ENCODE results near the gene SCD5. TPM values are rescaled to one million over a fixed set of nuclear protein-coding genes. Genes with fewer than 3 reads are reported as not detected.

The SCD5 gene
- total and polyA plus RNA-seq, 9 of the 15 experiments (the other 6 are each of a cell fraction or from before 2014, with no cell fraction given), result 0.01 to 0.20 (median 0.03) TPM; not detected in 5

- Histone ChIP-seq H4K20me1 (replicated peaks; ENCODE audit: control insufficient read depth, insufficient read depth, low read length) (no peaks in the 10 kb centered on the region), H3K79me2 (ENCODE audit: control insufficient read depth, insufficient read depth, low read length) (no peaks in the 10 kb centered on the region), H3K4me3 (no peak overlapping the region), H3K9ac (ENCODE audit: insufficient read depth in 1 of 2, low read depth in 2 of 2, low read length in 2 of 2) (no peak overlapping the region), H3K9me1 (ENCODE audit: control insufficient read depth, insufficient read depth, low read length) (no peaks in the 10 kb centered on the region), H3K36me3 (ENCODE audit: control insufficient read depth, insufficient read depth, low read length) (no peaks in the 10 kb centered on the region), H3K27ac (ENCODE audit: extremely low read depth, low read depth, low read length) (no peak overlapping the region), H2AFZ (ENCODE audit: low read depth, low read length) (no peak overlapping the region), H3K4me1 (replicated peaks in 1 of 2; ENCODE audit: control insufficient read depth in 2 of 2, insufficient read depth in 2 of 2, low read length in 2 of 2) (no peaks in the 10 kb centered on the region), H3K4me2 (ENCODE audit: insufficient read depth, low read length) (no peak overlapping the region), H3K27me3 (ENCODE audit: control insufficient read depth in 2 of 2, insufficient read depth in 2 of 2, low read length in 2 of 2) (peaks cover 0 to 5% of the 10 kb centered on the region in 2 experiments; a peak in 1 of 5 replicates), H3K9me3 (replicated peaks; ENCODE audit: control insufficient read depth, insufficient read depth, low read depth, low read length) (no peaks in the 10 kb centered on the region)
- BruUV-seq (replicated peaks), result no TSS peak
- CTCF ChIA-PET (ENCODE audit: low intra/inter-chr PET ratio), result no interaction called here
- POLR2A ChIA-PET, result interaction anchor here (0.6 to 0.9 kb wide), 2 partner anchors 12 to 16 kb away, joined by 3 to 4 read pairs; no protein-coding TSS in a partner anchor
- 0% methylated on average over 4 of the region's 4 CpGs for WGBS (ENCODE audit: insufficient coverage, low coverage, missing lambda C conversion rate)
- ATAC-seq (no peak), FAIRE-seq (no peak), DNase-seq (ENCODE audit: extremely low read depth in 1 of 4, low spot score in 3 of 4) (no peak)
- intact Hi-C loops (cut with micrococcal nuclease) (no loop called here), in situ Hi-C loops (cut with MboI) (no loop called here)
- TF ChIP-seq ZNF668 (CRISPR knock-in tag; IDR thresholded peaks at IDR 0.05), result no peak
- TF ChIP-seq ZBTB7A (IDR thresholded peaks at IDR 0.05; ENCODE audit: borderline replicate concordance, control insufficient read depth, low read depth, low read length), result no peak
- TF ChIP-seq ZNF431 (CRISPR knock-in tag; IDR thresholded peaks at IDR 0.05), result no peak
- TF ChIP-seq ZNF165 (CRISPR knock-in tag; IDR thresholded peaks at IDR 0.05; ENCODE audit: borderline replicate concordance), result no peak
- TF ChIP-seq NFRKB (IDR thresholded peaks at IDR 0.05; ENCODE audit: low read depth), result no peak
- TF ChIP-seq ZFPM2 (CRISPR knock-in tag; IDR thresholded peaks at IDR 0.05), result no peak
- no peak for TF ChIP-seq ARID1B (IDR thresholded peaks at IDR 0.05)
- no peak for TF ChIP-seq MCM2 (IDR thresholded peaks at IDR 0.05; ENCODE audit: low read depth)
- TF ChIP-seq BMI1 (IDR thresholded peaks at IDR 0.05; ENCODE audit: low read length), result no peak
- TF ChIP-seq, protein P1, sequence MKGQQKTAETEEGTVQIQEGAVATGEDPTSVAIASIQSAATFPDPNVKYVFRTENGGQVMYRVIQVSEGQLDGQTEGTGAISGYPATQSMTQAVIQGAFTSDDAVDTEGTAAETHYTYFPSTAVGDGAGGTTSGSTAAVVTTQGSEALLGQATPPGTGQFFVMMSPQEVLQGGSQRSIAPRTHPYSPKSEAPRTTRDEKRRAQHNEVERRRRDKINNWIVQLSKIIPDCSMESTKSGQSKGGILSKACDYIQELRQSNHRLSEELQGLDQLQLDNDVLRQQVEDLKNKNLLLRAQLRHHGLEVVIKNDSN (CRISPR knock-in tag; IDR thresholded peaks at IDR 0.05), result no peak
- TF ChIP-seq, protein P2, sequence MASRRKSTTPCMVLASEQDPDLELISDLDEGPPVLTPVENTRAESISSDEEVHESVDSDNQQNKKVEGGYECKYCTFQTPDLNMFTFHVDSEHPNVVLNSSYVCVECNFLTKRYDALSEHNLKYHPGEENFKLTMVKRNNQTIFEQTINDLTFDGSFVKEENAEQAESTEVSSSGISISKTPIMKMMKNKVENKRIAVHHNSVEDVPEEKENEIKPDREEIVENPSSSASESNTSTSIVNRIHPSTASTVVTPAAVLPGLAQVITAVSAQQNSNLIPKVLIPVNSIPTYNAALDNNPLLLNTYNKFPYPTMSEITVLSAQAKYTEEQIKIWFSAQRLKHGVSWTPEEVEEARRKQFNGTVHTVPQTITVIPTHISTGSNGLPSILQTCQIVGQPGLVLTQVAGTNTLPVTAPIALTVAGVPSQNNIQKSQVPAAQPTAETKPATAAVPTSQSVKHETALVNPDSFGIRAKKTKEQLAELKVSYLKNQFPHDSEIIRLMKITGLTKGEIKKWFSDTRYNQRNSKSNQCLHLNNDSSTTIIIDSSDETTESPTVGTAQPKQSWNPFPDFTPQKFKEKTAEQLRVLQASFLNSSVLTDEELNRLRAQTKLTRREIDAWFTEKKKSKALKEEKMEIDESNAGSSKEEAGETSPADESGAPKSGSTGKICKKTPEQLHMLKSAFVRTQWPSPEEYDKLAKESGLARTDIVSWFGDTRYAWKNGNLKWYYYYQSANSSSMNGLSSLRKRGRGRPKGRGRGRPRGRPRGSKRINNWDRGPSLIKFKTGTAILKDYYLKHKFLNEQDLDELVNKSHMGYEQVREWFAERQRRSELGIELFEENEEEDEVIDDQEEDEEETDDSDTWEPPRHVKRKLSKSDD (conservative IDR thresholded peaks at IDR 0.05; ENCODE audit: low read length), result no peak
- TF ChIP-seq SLC30A9 (CRISPR knock-in tag; IDR thresholded peaks at IDR 0.05), result no peak
- no peak for TF ChIP-seq ZNF444 (CRISPR knock-in tag; IDR thresholded peaks at IDR 0.05)
- TF ChIP-seq KAT8 (IDR thresholded peaks at IDR 0.05; ENCODE audit: low read depth), result no peak
Measured at GRCh38 chr4:82652062-82652461, 146.5 kb downstream of the SCD5 start.
